HCEC 1CT (cell line): Measurements from ENCODE around the gene METTL25.

ENCODE experiments used
- DNase-seq: peaks from one replicate; pipeline ENCODE4 v3.0.0-alpha.2; 2017

METTL25 gene

DNA sequence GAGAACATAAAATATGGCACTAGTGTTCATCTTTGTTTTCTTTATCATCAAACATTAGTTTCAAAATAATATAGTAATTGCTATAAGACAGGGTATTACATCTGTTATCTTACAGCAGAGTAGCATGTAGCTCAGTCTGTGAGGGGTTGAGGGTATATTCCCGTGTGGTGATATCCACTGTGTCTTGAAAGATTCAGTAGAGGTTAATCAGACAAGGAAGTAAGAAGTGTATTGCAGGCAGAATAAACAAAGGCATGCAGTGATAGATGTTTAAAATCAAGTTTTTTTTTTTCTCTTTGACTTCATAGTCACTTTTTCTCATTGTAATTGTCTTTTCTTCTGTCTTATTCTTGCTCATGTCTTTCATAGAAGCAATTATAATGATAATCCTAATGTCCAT lies 48.3 kb downstream of the METTL25 start:
- DNase-seq, result no peak

DNA sequence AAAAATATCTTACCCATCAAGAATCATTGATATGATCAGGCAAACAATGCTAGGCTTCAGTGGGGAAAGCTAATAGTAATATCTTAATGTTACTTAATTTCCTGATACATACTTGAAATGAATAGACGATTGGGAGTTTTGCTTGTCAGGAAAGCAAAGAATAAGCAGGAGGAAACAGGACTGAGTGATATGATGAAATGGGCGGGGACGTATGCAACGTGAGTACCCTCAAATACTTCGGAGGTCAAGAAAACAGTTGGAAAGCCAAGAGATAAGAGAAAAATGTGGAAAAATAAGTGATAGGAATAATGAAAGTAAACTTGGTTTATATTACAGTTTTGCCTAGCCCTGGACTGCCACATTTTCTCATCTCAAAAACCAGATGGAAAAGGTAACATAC lies 49.2 kb downstream of the METTL25 start:
- no peak for DNase-seq

DNA sequence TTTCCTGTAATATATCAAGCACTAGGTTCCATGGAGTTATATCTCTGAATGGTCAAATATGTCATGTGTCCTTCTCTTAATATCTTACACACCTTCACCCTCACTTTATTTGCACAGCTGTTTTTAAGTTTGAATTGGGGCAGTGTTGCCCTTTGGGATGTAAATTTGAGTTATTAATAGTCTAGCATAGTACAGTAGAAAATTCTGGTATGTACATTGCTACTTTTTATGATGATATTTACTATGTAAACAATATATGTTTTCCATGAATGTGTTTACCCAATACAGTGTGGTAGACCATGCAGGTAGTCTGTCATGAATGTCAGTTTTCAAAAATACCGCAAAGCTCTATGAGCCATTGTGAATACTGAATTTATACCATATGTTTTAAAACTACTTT lies 50.5 kb downstream of the METTL25 start:
- DNase-seq, result no peak

DNA sequence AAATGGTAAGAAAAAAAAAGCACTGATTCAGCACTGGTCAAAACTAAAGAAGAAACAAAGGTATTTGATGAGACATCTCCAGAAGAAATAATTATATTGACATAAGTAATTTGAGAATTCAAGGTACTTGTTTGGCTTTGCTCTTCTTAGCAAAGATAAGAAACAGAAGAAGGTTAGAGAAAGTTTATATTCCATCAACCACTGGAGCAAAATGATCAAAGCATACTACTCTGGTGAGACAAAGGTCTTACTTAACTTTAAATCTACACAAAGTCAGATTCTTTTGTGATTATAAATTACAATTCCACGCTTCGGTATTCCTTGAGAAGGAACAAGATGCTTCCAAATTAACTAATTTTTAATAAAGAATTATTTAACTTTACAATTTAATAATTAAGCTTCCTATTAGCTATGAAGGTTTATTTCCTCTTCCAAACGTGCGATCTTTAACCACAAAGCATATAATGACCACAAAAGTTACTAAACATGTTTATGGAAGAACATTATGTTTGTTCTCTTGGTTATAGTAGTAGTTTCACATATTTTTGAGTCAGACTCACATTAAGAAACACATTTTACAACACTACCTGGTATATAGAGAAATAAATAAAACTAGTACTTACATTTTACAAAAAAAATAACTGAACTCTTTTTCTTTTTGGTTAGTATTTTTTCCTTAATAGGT lies 53.4 kb downstream of the METTL25 start:
- no peak for DNase-seq

DNA sequence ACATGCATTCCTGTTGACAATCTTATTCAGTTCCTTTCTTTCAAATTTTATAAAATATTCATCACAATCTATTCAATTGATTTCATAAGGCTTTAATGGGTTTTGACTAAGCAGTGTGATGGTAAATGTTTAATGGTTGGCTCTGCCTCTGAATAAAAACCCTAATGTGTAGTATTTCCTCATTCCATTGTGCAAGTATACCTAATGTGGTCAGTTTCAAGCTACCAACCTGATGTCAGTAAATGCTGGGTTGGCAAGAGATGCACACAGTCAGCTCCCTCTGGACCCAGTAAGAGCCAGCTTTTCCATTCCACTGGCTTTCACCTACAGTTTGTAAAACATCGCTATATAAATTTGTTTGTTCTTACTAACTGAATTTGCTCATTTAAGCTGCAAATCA lies 53.9 kb downstream of the METTL25 start:
- DNase-seq, result no peak

DNA sequence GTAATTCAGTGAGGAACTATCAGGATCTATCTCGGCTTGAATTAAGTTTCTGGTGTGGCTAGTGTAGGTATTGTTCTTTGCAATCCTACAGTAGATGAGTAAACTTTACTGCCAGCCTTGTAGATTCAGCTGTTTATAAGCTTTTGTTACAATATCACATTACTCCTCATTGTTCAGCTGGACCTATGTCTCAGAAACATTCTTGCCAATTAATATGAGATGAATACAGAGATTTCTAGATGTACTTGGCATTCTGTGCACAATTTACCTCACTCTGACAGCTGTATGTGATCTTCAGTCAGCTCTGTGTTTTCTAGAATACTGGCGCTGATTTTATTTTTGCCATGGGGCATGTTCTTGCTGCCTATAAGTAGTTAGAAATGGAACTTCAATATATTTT lies 55.7 kb downstream of the METTL25 start:
- DNase-seq, result no peak

DNA sequence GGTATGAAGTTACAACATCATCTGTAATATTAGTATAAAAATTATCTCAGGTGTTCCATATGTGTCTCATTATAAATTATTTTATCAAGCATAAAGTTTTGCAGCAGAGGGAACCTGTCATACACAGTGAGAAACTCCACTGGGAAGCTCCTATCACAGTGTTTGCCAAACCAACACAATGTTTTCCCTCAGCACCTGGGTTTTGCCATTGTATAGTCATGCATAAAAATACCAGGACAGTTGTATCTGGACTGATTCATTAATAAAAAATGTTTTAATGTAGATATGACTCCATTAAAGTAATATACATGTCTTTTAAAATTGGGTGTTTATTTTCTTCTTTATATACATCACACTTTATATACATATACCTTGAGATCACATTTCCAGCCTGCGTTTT lies 56.6 kb downstream of the METTL25 start:
- no peak for DNase-seq

DNA sequence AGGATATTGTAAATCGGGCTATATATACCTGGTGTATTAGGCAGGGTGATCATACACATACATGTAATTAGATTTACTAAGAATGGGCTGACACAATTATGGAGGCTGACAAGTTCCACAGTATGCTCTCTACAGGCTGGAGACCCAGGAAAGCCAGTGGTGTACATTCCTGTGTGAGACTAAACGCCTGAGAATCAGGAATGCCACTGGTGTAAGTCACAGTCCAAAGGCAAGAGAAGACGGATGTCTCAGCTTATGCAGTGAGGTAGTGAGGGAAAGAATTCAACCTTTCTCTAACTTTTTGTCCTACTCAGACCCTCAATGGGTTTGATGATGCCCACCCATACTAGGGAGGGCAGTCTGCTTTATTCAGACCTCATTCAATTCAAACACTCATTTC lies 57.1 kb downstream of the METTL25 start:
- no peak for DNase-seq

DNA sequence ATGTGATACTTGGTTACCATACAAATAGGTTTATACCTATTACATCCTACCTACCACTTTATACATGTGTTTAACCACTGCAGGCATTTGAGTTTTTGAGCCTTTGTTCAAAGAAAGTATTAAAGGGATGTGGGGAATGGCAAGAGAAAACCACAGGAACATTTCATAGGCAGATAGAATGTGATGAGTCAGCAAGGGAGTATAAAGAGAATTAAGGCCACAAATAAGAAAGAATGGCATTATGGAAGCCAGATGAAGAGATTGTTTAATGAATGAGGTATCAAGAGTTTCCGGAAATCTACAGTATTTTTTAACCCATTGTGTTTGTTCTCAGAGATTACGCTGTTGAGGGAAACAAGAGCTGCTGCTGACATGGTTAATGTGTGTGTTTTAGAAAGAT lies 66.9 kb downstream of the METTL25 start:
- peak; percentile 53 for DNase-seq

DNA sequence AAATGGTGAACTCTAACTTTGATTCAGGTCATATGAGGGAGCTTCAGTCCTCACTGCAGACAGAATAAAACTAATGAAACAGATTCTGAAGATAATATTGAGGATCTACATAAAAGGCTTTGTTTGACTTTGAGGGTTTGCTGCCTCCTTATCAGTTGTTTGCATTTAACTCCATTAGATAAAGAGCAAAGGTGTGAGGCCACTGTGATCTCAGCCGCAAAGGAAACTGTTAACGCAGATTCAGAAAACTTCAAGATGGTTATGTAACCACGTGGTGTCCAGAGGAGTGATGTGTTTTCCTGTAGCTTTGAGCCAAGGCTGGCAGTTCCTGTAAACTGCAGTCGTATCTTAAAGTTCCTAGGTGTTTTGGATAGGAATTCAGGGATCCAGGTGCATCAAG lies 67.8 kb downstream of the METTL25 start:
- no peak for DNase-seq

DNA sequence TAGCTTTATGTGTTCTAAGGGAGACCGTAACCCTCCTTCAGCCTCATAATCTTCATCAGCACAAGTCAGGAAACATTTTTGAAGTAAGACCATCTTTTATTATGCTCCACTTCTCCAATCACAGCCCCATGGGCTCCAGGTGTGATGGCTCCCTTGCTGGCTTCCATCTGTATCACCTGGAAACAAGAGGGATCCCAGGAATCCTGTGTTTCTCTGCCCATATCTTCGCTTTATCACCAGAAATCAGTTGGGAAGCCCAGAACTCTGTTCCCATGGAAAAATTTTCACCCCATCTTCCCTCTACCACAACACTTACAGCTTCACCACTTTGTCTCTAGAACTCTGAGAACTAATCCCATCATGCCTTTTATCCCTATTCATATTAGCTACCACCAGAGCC lies 68.3 kb downstream of the METTL25 start:
- no peak for DNase-seq

DNA sequence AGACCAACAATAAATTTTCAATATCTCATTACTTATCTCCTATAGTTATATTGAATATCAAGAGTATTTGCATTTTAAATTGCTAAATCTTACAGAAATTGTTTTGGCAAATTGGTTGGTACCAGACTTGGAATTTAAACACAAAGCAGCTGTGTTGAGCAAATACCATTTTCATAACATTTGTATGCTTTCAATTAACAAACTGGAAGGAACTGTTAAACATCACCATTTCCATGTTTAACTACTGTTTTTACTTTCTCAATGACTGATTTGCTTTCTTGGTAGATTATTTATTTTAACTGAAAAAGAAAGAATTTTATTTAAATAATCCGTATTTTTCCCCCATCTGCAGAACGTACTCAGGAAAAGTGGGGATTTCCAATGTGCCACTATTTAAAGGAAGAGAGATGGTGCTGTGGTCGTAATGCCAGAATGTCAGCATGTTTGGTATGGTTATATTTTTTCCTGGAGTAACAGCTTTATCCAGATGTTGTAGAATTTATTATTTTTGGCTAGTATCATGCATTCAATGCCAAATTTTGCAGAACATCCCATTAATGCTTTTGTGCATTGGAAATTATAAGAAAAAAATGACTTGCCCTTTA lies 72.3 kb downstream of the METTL25 start:
- no peak for DNase-seq

DNA sequence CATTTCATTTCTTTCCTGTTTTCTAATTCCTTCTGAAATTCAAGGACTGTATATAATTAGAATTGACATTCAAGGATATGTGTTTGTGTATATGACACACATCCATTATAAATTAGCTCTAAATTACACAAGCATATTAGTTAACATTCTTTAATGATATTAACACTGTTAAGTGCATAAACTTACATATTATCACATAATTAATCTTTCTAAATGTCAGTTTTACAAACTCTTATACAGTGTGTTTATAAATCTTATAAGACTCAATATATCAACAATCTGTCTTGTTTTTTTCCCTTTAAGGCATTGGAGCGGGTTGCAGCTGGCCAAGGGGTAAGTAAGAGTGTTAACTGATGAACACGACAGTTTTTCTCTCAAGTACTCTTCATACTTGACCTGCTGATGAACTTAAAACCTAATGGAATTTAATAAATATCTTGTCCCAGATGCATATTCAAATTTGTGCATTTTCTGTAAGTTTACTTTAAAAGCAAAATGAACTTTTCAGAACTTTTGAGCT lies 76.1 kb downstream of the METTL25 start:
- no peak for DNase-seq

DNA sequence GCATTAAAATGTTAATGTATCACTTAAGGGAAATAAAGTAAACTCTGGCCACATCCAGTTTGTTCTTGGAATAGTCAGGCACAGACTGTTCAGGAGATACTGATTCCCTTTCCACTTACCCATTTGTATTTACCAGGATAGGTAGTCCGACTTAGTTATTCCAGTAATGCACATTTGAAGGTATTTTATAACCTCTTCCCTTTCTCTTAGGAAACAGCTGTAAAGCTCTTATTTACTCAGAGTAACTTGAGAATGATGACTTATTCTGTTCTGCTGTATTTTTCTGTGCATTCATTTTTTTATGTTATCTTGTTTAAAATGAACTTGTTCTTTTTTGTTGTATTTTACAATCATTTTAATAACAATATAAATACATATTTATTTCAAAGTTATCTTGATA lies 78.0 kb downstream of the METTL25 start:
- no peak for DNase-seq

DNA sequence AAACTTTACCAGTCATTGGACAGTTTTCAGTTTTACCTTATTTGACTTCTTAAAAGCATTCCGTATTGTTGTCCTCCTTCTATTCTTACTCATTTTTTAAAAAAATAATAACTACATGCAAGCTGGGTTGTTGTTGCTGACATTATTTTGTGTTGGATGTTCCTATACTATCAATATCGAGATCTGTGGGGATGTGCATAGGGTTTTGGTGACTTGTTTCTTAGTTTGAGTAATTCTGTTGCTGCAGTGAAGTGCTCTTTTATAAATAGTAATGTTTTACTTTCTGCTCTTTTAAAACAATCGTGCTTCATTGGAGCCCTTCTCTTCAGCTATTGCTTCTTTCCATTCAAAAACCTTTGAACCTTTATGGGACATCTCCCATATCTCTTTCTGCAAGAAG lies 79.4 kb downstream of the METTL25 start:
- no peak for DNase-seq

DNA sequence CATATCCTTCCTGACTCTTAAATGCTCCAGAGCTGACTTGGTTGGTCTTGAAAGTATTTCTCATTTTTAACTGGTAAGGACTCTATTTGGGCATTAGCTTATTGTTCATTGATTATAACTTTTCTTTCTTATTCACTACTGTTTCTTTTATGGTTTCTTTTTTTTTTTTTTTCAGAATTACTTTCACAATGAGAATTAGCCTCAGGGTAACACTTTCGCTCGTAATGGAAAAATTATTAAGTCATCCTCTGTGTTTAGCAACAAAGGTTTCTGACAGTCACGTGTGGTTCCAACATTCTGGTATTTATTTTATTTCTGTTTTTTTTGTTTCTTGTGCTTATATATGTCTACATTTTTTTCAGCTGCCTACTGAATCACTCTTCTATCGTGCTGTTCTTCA lies 80.0 kb downstream of the METTL25 start:
- no peak for DNase-seq

DNA sequence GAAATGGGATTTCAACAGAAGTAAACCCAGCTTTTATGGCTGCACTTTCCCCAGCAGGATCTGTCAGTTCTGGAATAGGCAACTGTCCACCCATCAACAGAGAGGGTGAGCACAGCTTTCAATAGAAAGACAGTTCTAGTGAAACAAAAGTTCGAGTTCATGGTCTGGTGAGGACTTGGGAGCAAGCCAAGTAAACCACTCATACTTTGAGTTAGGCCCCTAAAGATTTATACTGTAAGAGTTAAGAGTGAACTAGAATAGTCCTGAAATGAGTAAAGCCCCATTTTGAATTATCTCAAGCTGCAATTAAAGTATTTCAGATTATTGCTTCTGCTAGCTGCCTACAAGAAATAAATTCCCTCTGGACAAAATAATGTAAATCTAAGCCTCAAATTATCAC lies 82.6 kb downstream of the METTL25 start:
- no peak for DNase-seq

DNA sequence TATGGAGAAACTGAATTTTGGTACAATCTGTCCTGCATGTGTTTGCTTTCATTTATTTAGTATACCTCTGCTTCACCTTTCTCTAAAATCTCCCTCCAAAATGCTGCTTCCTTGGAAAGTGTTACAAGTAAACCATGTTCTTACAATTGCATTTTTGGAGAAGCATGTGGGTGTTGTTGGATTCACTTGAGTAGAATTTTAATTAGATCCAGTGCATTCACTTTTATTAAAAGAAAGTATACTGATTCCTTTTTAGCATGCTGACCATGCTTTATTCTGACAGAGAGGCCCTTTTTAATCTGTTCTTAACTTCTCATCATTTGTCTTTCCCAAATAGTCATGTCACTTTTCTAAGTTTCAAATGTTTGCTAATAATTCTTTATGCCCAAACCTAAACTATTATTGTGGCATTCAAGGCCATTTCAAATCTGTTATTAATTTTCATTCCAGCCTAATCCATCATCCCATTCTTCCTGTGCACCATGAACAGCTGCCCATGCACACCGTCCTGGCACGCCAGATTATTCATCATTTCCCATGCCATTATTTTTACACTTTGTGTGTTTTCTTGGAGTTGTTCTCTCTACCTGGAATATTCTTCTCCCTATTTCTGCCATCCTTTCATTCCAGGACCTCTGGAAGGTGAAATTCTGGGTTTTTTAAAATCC lies 90.7 kb downstream of the METTL25 start:
- no peak for DNase-seq

DNA sequence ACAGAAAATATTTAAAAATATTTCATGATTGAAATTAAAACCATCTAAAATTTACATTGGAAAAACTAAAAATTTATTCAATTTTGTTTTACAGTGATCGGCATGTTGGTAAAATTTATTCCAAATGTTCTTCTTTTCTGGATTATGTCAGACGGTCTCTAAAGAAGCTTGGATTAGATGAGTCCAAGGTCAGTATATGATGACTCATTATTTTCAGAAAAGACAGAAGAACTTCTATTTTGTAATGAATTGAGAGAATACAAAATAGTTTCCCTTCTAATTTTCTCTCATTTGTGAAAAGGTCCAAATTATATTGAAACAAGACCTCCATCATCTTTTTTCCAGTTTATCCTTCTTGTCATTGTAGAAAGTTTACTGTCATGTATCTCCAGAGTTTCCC lies 98.3 kb downstream of the METTL25 start:
- no peak for DNase-seq

DNA sequence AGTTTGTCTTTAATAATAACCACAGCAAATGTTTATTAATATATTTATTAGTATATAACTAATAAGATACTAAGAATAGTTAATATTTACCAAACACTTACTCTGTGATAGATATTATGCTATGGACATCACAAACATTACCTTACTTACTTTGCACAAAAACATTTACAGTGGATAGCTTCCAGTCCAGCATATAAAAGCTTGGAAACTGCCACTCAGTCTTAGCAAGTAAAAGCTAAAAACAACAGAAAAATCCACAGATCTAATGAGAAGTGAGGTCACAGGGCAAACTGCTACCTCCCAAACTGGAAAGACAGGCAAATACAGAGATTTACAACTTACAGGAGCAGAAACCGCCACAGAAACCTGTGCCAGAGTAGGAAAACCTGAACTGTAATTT lies 99.8 kb downstream of the METTL25 start:
- DNase-seq, result no peak

DNA sequence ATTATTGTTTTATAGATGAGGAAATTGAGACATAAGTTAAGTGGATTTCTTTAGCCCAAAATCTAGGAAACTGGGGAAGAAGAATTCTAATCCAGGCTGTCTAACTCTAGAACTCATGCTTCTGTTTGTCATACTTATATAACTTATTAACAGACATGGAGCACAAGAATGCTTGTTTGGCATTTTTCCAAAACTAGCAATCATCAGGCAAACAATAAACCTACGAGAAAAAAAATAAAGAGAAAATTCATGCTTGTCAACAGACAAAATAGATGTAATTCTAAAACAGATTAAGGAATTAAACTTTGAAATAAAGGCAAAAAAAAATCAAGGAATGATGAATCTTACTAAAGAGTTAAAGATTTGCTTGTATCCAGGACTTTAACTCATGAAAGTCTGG lies 103.1 kb downstream of the METTL25 start:
- DNase-seq, result no peak

DNA sequence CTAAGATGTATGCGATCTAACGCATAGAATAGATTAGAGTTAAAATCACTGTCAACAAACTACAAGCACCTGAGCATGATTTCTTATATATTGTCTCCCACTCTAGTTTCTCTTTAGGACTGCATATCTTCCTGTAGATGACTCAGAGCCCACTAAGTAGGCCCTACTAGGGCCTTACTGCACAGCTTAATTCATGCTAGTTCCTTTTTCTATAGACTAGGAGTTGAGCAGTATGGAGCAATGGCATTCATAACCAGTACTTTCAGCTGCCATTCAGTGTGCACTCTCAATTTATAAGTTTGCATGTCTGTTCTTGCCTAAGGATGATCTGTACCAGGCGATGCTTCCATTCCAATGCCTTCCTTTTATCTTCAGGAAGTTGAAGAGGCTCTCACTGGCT lies 103.5 kb downstream of the METTL25 start:
- DNase-seq, result no peak

DNA sequence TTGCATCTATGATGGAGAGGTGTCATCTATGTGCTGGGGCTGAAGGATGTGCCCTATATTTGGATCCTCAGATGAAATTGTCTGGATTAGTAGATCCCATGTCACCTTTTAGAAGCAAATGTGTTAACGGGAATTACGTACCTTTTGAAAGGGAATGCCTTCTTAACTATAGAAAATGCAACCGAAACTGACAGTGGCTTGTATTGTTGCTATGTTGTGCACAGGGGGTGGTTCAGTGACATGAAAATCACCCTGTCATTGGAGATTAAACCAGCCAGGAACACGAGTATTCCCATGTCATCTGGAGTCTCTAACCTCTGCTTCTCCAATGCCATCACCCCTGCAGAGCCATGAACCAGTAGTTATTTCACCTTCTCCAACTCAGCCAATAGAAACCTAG lies 110.2 kb downstream of the METTL25 start:
- no peak for DNase-seq

DNA sequence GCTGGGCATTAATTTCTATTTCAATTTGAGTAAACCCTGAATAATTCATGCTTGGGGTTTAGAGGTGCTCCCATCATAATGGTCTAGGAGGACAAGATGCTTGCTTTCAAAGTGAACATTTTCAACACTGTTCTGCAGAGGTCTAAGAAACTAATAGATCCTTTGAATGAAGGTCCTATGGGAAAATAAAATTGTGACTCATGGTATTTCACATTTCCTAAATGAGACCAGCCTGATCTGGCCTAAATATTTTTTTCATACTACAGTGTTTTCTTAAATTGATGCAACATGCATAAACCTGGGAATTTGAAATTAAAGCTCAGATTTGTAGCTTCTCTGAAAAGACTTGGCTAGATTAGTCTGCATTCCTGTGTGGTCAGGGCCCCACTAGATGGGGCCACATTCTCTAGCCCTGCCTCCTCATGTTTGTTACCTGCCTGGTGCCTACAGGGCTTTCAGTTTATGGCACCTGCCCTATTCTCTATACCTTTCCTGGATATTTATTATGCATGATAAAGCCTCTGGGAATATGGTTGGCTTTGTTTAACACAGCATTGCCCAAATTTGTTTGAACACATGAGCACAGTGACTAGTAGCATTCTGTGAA lies 112.7 kb downstream of the METTL25 start:
- no peak for DNase-seq
